HEK293T (cell line): ENCODE results near the gene FAM168A.

ENCODE experiments used
- CTCF ChIA-PET: fragments of 350-600 bp; formaldehyde crosslinking; extraction: SDS; loops from one replicate; lab custom pipeline; 2021; ENCODE audit warnings: antibody characterized with exemption, inconsistent platforms; lab: Yijun Ruan, JAX
- POLR2A ChIA-PET: fragments of 350-600 bp; formaldehyde crosslinking; extraction: SDS; loops from one replicate; lab custom pipeline; 2020; ENCODE audit warnings: antibody characterized with exemption, inconsistent platforms; lab: Yijun Ruan, JAX
- DNase-seq: peaks from one replicate; pipeline ENCODE4 v3.0.0; 2012; ENCODE audit warnings: mixed read lengths; ENCODE audit errors: extremely low spot score
- ARNT ChIP-seq: fragments of 450-650 bp; IDR thresholded peaks from 2 replicates; pipeline ENCODE4 v1.6.1; 2017; ENCODE audit warnings: mild to moderate bottlenecking
- BHLHE40 ChIP-seq: fragments of 450-650 bp; IDR thresholded peaks from 2 replicates; pipeline ENCODE4 v1.6.1; 2016; ENCODE audit warnings: mild to moderate bottlenecking, moderate library complexity, borderline replicate concordance
- CTBP1 ChIP-seq: fragments of 450-650 bp; IDR thresholded peaks from 2 replicates; pipeline ENCODE4 v1.6.1; 2016; ENCODE audit warnings: borderline replicate concordance
- ELF4 ChIP-seq: fragments of 450-650 bp; IDR thresholded peaks from 2 replicates; pipeline ENCODE4 v1.6.1; 2017; ENCODE audit warnings: antibody characterized with exemption
- FOXA1 ChIP-seq: fragments of 450-650 bp; IDR thresholded peaks from 2 replicates; pipeline ENCODE4 v1.6.1; 2016; ENCODE audit warnings: mild to moderate bottlenecking
- FOXK2 ChIP-seq: fragments of 450-650 bp; IDR thresholded peaks from 2 replicates; pipeline ENCODE4 v1.6.1; 2016; ENCODE audit warnings: mild to moderate bottlenecking
- FOXM1 ChIP-seq: fragments of 450-650 bp; IDR thresholded peaks from 2 replicates; pipeline ENCODE4 v1.6.1; 2017; ENCODE audit warnings: mild to moderate bottlenecking, borderline replicate concordance
- HDGF ChIP-seq: fragments of 450-650 bp; IDR thresholded peaks from 2 replicates; pipeline ENCODE4 v1.6.1; 2017; ENCODE audit warnings: antibody characterized with exemption, borderline replicate concordance
- L3MBTL2 ChIP-seq: fragments of 450-650 bp; conservative IDR thresholded peaks from 2 replicates; pipeline ENCODE4 v1.6.1; 2016; ENCODE audit warnings: mild to moderate bottlenecking
- LEF1 ChIP-seq: fragments of 450-650 bp; IDR thresholded peaks from 2 replicates; pipeline ENCODE4 v1.6.1; 2017; ENCODE audit warnings: mild to moderate bottlenecking, borderline replicate concordance
- NFRKB ChIP-seq: fragments of 450-650 bp; IDR thresholded peaks from 2 replicates; pipeline ENCODE4 v1.6.1; 2016; ENCODE audit warnings: mild to moderate bottlenecking, moderate library complexity
- SP1 ChIP-seq: fragments of 450-650 bp; IDR thresholded peaks from 2 replicates; pipeline ENCODE4 v1.6.1; 2017
- SUZ12 ChIP-seq: fragments of 450-650 bp; IDR thresholded peaks from 2 replicates; pipeline ENCODE4 v1.6.1; 2016; ENCODE audit warnings: mild to moderate bottlenecking
- TARDBP ChIP-seq: fragments of 450-650 bp; IDR thresholded peaks from 2 replicates; pipeline ENCODE4 v1.6.1; 2016
- ZNF384 ChIP-seq: fragments of 450-650 bp; IDR thresholded peaks from 2 replicates; pipeline ENCODE4 v1.6.1; 2016
- TF ChIP-seq, protein P1 (sequence below): fragments of 450-650 bp; IDR thresholded peaks from 2 replicates; pipeline ENCODE4 v1.6.1; 2016

FAM168A gene

DNA sequence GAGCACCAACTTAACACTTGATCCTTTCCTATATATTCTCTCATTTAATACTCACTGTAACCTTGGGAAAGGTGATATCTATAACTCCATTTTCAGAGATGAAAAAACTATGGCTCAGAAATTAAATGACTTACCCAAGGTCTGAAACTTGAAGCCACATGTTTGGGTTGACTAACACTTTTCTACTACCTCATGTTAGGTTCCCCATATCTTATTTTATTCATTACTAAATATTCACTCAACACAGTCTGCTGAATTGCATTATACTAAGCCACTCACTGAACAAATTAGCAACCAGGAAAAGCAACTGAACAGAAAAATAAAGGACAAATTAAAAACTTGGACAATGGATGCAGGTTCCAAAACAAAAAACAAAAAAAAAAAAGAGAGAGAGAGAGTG, 59.9 kb downstream of the FAM168A start:
- ChIA-PET CTCF (no interaction called here), POLR2A (no interaction called here)
- no peak for DNase-seq
- TF ChIP-seq HDGF: no peak
- TF ChIP-seq L3MBTL2: no peak
- TF ChIP-seq SP1: no peak

DNA sequence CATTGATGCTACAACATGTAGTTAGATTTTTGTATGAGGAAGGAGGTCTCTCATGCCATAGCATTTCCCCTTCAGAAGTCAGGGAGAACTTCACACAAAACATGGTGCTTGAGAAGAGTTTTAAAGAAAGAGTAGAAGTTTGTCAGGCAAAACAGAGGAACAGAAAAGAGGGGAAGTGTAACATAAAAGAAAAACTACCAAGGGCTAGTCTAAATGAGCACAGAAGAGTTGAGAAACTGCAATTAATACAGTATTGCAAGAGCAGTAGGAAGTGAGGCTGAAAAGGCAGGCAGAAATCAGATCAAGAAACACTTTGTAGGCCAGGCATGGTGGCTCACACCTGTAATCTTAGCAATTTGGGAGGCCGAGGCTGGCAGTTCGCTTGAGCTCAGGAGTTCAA, 61.0 kb downstream of the FAM168A start:
- TF ChIP-seq FOXK2 (no peak), LEF1 (no peak), SUZ12 (no peak), NFRKB (no peak), HDGF (no peak), ELF4 (no peak), FOXA1 (no peak), TARDBP (no peak), ZNF384 (no peak), SP1 (no peak), BHLHE40 (no peak), FOXM1 (no peak), CTBP1 (no peak), ARNT (no peak)
- TF ChIP-seq, protein P1, sequence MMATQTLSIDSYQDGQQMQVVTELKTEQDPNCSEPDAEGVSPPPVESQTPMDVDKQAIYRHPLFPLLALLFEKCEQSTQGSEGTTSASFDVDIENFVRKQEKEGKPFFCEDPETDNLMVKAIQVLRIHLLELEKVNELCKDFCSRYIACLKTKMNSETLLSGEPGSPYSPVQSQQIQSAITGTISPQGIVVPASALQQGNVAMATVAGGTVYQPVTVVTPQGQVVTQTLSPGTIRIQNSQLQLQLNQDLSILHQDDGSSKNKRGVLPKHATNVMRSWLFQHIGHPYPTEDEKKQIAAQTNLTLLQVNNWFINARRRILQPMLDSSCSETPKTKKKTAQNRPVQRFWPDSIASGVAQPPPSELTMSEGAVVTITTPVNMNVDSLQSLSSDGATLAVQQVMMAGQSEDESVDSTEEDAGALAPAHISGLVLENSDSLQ: no peak
- ChIA-PET CTCF (no interaction called here), POLR2A (no interaction called here)
- no peak for DNase-seq

DNA sequence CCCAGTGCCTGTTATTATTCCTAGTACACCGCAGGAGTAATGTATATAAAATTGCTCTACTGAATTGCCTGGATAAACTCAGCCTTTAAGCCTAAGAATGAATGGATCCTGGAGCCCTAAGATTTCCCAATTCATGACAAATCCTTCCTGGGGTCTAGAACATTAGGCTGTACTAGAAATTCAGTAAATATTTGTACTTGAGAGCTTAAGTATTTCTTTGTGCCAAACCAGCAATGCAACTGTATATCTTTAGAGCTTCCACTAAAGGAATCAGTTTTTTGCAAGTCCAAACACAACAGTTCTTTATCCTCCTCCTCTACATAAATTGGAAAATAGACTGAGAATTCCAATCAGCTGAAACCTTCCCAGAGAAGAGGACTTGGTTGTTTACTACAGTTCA, 65.6 kb downstream of the FAM168A start:
- no peak for TF ChIP-seq ELF4
- no peak for TF ChIP-seq SP1
- no peak for TF ChIP-seq LEF1
- no peak for TF ChIP-seq FOXM1
- no peak for TF ChIP-seq NFRKB
- TF ChIP-seq BHLHE40: no peak
- DNase-seq: no peak
- ChIA-PET POLR2A (interaction anchor here (1.5 kb wide), 1 partner anchor 11 kb away, joined by 4 read pairs; no protein-coding TSS in a partner anchor), CTCF (interaction anchor here (2.3 kb wide), 1 partner anchor 94 kb away, joined by 6 read pairs; no protein-coding TSS in a partner anchor)

DNA sequence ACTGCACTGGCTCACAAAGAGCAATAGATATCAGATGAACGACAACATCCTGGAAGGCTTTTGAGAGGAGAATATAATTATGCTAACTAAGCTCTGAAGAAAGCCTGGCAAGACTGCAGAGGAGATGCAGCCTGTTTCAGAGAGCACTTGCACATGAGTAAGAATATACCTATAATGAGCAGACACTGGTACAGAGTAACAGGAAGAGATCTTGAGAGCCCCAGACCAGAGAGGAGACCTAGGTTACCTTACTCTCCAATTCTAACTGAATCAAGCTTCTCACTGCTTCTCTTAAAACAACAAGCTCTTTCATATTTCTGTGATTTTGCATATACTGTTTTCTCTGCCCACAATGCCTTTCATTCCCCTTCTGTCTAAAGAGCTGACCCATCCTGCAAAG, 66.5 kb downstream of the FAM168A start:
- TF ChIP-seq SP1 (no peak), HDGF (no peak), ELF4 (no peak), TARDBP (no peak), FOXA1 (no peak), ARNT (no peak), ZNF384 (no peak), FOXM1 (no peak), L3MBTL2 (no peak), BHLHE40 (no peak), CTBP1 (no peak), NFRKB (no peak), LEF1 (no peak), FOXK2 (no peak), SUZ12 (no peak)
- TF ChIP-seq, protein P1: no peak
- POLR2A ChIA-PET: interaction anchor here (1.5 kb wide), 1 partner anchor 10 kb away, joined by 4 read pairs; no protein-coding TSS in a partner anchor
- CTCF ChIA-PET: interaction anchor here (0.6 to 2.3 kb wide), 4 partner anchors 14 to 400 kb away, joined by 3 to 6 read pairs (median 4); no protein-coding TSS in a partner anchor
- DNase-seq: no peak

DNA sequence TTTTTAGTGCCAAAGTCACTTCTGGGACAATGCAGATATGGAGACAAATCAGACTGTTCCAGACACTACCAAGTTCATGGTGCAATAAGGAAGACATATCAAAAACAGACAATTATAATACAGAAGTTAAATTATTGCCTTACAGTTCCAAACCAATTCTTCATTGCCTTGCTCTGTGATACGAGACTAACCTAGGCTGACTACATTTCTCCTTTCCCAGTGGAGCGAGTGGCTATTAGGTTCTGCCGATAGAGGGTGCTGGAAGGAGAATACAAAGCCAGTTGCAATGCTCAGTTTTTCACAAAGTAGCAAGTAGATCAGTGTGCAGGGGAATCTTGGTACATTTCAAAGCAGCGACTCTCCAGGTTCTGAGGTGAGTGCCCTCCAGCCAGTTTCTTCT, 67.8 kb downstream of the FAM168A start:
- ChIA-PET CTCF (interaction anchor here (1.5 kb wide), 1 partner anchor 130 kb away, joined by 3 read pairs; no protein-coding TSS in a partner anchor), POLR2A (no interaction called here)
- DNase-seq: peak; percentile 26
- TF ChIP-seq FOXA1: no peak
- TF ChIP-seq FOXM1: no peak
- no peak for TF ChIP-seq ELF4
- no peak for TF ChIP-seq TARDBP

DNA sequence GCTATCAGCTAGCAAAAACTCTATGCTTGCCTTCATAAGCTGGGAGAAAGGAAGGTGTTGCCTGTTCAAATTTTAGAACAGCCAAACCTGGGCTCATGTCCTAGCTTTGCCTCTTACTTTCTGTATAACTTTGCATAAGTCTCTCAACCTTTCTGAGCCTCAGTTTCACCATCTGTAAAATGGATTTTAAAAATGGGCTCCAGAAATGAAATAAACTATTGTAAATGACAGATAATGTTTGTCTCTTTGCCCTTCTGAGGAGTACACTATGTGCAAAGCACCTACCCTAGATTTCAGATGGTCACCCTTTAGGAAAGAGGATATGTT, 68.7 kb downstream of the FAM168A start:
- ChIA-PET CTCF (no interaction called here), POLR2A (no interaction called here)
- TF ChIP-seq NFRKB: no peak
- no peak for TF ChIP-seq ZNF384
- no peak for TF ChIP-seq SP1
- TF ChIP-seq, protein P1: no peak
- no peak for DNase-seq

DNA sequence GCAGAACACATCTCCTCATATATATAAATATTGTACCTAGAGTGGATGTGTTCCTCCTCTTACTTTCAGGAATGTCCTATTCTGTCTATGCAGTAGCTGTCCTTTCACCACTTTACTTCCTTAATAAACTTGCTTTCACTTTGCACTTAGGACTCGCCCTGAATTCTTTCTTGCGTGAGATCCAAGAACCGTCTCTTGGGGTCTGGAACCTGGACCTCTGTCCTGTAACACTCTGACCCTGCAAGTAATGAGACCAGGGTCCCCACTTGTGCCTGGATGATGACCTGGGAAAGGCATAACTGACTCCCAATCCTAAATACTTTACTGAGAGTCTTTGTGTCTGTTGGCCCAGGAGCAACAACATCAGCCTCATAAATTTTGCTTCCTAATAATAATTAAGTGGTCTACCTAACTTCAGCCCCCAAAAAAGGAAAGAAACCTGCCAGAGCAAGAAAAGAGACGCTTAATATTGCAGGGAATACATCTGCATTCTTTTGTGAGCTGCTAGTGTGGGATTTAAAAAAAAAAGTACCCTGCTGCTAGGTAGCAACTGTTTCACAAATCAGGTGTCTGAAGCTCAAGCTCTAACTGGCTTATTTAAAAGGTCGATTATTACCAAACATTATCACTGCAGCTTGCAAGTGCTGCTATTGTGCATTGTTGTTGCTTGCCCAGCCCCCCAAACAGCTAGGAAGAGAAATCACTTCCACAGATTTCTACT, 69.3 kb downstream of the FAM168A start:
- DNase-seq: no peak
- POLR2A ChIA-PET: no interaction called here
- TF ChIP-seq, protein P1: no peak
- TF ChIP-seq SUZ12: no peak
- no peak for TF ChIP-seq ELF4
- no peak for TF ChIP-seq FOXM1
- TF ChIP-seq BHLHE40: no peak
- no peak for TF ChIP-seq ZNF384
- TF ChIP-seq SP1: no peak
- TF ChIP-seq FOXK2: no peak
- no peak for TF ChIP-seq TARDBP
- CTCF ChIA-PET: no interaction called here
